NCI-H526 (cell line): Measurements from ENCODE around the gene USH1C.
A peak's percentile ranks its signal among the peaks of the same experiment; 100 is the strongest.

Experiments used
- DNase-seq, 2 experiments: peaks; one replicate each; lab custom pipeline; 2025; lab: John Stamatoyannopoulos, UW

USH1C gene

GRCh38 chr11:17544181-17544622 is at the start of gene USH1C:
TSS of gene USH1C (minus strand) at chr11:17544416. CDS start at chr11:17544307, 109 bp downstream.
- peak in 1 of 2 experiments; percentile 84 for DNase-seq

DNA sequence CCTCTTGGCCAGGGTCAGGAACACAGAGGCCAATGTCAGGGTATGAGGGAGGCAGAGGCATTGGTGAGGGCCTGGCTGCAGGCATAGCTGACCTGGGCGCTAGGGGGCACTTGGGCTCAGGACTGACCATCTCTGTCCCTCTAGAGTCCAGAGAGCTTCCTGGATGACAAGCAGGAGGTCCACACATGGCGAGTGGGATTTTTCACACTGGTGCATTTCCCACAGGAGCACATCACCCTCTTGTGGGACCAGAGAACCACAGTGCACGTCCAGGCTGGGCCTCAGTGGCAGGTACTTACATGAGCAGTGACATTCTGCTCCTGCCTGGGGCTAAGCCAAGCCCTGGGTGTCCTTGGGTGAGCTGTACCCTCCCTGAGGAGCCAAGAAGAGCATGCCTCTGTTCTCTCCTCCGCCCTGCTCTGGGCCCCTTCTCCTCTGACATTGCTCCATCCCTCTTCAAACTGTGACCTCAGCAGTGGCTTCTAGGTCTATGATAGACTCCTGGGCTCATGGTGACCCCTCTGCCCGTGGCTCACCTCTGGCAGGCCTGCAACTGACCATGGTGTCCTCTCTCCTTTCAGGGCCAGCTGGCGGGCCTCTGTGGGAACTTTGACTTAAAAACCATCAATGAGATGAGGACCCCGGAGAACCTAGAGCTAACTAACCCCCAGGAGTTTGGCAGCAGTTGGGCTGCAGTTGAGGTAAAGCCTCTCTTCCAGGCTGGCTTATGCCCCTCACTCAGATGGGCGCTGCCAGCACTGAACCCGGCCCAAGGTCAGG is 49.4 kb upstream of the USH1C start:
- no peak for DNase-seq

GRCh38 chr11:17591293-17591692 is 47.1 kb upstream of the USH1C start:
- no peak for DNase-seq

- no peak for DNase-seq
Measured at GRCh38 chr11:17590463-17590862, 46.2 kb upstream of the USH1C start.

DNA sequence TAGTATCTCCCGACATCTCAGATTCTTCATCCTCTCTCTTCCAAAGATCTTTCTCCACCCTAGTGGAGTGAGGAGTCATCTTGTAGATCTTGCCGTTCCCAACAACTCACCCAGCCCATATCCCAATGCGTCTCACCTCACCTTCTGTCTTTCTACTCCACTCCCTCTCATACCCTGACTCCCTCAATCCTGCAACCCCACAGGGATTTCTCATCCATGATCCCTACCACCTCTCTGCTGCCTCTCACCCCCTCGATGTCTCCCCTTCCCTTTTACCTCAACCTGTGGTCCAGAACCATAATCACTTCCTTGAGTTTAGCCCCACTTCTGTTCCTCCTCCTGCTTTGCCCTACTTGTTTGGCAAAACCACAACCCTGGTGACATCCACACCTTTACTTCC is 44.5 kb upstream of the USH1C start:
- DNase-seq, result no peak

DNA sequence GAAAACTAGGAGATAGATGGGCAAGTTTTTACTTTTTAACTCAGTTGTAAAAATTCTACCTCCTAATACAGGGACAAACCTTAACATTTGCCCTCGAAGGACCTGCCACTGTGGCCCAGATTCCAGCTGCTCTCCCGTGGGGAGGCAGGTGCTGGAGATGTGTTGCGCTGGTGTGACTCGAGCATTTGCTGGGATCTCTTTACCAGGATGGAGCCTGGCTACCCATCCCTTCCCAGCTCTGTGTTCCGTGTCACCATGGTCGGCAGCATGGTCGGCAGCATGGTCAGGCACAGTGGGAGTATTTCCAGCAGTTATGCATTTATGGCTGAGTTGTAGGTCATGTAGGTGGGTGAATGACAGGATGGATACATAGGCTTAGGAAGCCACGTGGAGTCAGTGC is 44.0 kb upstream of the USH1C start:
- no peak for DNase-seq

- DNase-seq, result no peak
Measured at GRCh38 chr11:17585911-17586695, 41.9 kb upstream of the USH1C start.

DNA sequence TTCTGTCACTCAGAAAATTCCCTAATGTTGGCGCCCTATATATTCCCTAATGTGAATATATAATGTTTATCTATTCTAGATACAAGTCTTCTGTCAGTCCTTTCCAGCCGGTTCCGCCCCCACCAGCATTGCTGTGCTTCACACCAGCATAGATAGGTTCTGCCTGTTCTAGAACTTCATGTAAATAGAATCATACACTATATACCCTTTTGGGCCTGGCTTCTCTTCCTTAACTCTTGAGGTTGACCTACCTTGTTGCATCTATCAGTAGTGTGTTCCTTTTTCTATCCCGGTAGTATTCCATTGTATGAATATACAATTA is 37.5 kb upstream of the USH1C start:
- DNase-seq, result no peak

GRCh38 chr11:17581036-17581731 is 37.0 kb upstream of the USH1C start:
- DNase-seq, result no peak

GRCh38 chr11:17580271-17580670 is 36.1 kb upstream of the USH1C start:
- DNase-seq, result no peak

GRCh38 chr11:17579451-17579850 is 35.2 kb upstream of the USH1C start:
- DNase-seq, result no peak

DNA sequence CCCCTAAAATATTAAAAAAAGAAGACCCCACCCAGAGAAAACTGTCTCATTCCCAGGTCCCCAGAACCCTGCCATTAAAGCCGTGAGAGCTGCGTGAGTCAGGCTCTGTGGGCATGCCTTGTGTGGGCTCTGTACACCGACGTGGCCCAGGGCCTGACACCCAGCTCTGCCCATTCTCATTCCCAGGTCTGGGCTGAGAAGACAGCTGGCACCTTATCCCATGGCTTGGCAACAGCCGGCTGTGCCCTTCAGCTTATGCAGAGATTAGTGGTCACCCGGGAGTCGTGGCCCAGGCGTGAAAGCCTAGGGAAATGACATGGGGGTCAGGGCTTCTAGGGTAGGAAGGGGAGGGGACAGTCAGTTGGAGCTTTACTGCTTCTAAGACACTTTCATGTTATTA is 34.7 kb upstream of the USH1C start:
- DNase-seq, result no peak

DNA sequence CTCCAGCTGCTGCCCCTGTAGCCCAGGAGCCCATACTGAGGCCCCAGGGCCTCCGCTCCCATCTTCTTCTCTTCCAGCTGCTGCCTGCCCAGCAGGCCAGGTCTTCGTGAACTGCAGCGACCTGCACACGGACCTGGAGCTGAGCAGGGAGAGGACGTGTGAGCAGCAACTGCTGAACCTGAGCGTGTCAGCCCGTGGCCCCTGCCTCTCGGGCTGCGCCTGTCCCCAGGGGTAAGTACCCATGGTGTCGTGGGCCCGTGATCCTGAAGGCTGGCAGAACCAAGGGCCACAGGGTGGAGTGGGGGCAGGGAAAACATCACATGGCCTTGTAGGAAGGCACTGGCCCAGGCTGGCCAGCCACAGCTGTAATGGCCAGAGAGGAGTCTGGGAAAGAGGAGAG is 34.1 kb upstream of the USH1C start:
- DNase-seq, result no peak

GRCh38 chr11:17575431-17576425 is 31.5 kb upstream of the USH1C start:
- no peak for DNase-seq

DNA sequence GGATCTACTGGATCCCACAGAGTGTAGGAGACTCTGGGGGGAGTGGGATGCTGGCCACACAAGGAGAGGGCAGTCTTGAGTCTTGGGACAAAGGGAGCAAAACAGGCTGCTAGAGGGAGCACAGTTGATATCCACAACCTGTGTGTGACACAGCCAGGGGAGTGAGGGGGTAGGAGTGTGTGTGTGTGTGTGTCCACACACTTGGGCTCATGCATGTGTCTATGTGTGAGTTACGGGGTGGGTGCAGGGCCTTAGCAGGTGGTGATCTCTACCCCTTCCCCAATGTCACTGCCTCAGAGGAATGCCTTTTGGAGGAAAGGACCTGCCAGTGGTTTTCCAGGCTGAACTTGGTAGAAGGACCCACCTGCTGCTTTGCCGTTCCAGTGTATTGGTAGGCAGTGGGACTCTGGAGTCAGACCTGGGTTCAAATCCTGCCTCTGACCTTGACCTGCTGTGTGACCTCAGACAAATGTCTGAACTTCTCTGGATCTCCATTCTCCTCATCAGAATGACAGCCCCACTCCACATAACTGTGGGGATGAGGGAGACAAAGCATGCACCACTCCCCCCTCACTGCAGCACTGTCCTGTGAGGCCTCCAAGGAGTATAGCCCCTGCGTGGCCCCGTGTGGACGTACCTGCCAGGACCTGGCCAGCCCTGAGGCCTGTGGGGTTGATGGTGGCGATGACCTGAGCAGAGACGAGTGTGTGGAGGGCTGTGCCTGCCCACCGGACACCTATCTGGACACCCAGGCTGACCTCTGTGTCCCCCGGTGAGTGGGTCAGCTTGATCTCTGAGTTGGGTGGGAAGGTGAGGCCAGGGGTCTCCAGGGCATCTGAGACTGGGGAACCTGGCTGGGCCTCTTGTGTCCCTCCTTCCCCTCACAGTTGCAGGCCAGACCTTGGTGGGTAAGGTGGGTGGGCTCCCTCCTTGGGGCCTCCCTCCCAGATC is 30.2 kb upstream of the USH1C start:
- no peak for DNase-seq

DNA sequence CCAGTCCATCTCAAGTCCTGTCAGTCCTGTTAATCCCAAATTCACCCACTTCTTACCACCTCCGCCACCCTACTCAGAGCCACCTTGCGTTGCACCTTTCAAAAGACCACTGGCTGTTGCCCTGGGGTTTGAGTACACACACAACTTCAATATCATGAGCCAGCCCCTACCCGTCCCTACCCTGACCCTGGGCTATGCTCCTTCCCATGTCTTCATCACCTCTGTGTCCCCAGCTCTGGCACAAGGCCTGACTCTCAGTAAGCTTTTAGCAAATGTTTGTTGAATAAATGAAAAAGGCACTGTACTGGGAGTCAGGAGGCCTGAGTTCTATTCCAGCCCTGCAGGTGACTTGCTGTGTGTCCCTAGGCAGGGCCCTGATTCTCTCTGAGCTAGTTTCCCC is 29.3 kb upstream of the USH1C start:
- no peak for DNase-seq

GRCh38 chr11:17572791-17573460 is 28.7 kb upstream of the USH1C start:
- DNase-seq, result no peak

- no peak for DNase-seq
Measured at GRCh38 chr11:17572359-17572690, 28.1 kb upstream of the USH1C start.

- DNase-seq, result no peak
Measured at GRCh38 chr11:17571431-17572358, 27.5 kb upstream of the USH1C start.
